SK-N-MC (cell line): ENCODE measurements around the gene TTC8.

Source experiments
- DNase-seq: peaks from one replicate; pipeline ENCODE4 v3.0.0-alpha.2; 2011; ENCODE audit warnings: low read depth, low spot score
- H3K27ac ChIP-seq: fragments of 200-600 bp; sonication (generic); 2 replicates; pipeline ENCODE4 v1.5.1; 2016; ENCODE audit warnings: mixed run types
- H3K36me3 ChIP-seq: fragments of 200-600 bp; sonication (generic); 2 replicates; pipeline ENCODE4 v1.6.1; 2017; ENCODE audit warnings: antibody characterized with exemption, low read length, mixed read lengths; ENCODE audit not compliant: insufficient read depth
- H3K4me3 ChIP-seq: fragments of 200-600 bp; sonication (generic); 2 replicates; pipeline ENCODE4 v1.5.1; 2016
- H3K9ac ChIP-seq: fragments of 200-600 bp; sonication (generic); 2 replicates; pipeline ENCODE4 v1.8.0; 2017; ENCODE audit warnings: mixed run types, mixed read lengths; ENCODE audit not compliant: insufficient read length
- H3K9me3 ChIP-seq: fragments of 200-600 bp; sonication (generic); 2 replicates; pipeline ENCODE4 v1.6.1; 2017; ENCODE audit warnings: low read depth, mild to moderate bottlenecking, antibody characterized with exemption, low read length, moderate library complexity, mixed read lengths
- EZH2 ChIP-seq: fragments of 200-600 bp; sonication (generic); IDR thresholded peaks from one replicate; pipeline ENCODE4 v1.6.1; 2017; ENCODE audit warnings: antibody characterized with exemption
- FOXP2 ChIP-seq: optimal IDR thresholded peaks from 2 replicates; pipeline ENCODE3; 2011; ENCODE audit warnings: mild to moderate bottlenecking, moderate library complexity; ENCODE audit not compliant: insufficient read depth; ENCODE audit errors: extremely low read length, control extremely low read depth
- POLR2AphosphoS5 ChIP-seq: IDR thresholded peaks from 2 replicates; pipeline ENCODE4 v1.6.1; 2012; ENCODE audit warnings: mild to moderate bottlenecking, low read depth, low read length, borderline replicate concordance

Gene TTC8

DNA sequence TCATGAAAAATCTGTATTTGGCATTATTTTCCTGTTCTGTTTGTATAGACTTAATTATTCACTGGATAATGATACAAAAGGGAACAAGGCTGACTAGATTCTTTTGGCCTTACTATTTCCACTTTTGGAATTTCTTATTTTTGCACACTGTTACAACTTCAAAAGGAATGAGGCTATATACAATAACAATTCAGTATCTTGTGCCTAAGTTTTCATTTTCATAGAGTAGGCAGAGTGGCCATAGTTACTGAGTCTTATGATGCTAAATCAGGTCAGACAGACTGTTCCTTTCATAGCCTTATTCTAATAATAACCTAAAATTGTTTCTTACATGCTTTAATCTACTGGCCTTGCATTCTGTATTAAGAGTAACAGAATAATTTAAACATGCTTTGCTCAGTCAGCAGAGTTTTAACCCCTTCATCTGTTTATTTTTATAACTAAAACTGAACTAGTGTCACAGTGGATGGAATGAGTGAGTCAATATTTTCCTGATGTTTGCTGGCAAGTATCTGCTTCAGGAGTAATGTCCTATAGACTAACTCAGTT lies 10.5 kb downstream of the TTC8 start:
- H3K36me3 ChIP-seq = no peaks in the 10 kb centered on the region
- no peaks in the 10 kb centered on the region for H3K9me3 ChIP-seq
- H3K9ac ChIP-seq = no peak overlapping the region
- DNase-seq = no peak
- no peak overlapping the region for H3K27ac ChIP-seq
- no peak for TF ChIP-seq EZH2
- TF ChIP-seq POLR2AphosphoS5 = no peak
- TF ChIP-seq FOXP2 = no peak
- no peak overlapping the region for H3K4me3 ChIP-seq

DNA sequence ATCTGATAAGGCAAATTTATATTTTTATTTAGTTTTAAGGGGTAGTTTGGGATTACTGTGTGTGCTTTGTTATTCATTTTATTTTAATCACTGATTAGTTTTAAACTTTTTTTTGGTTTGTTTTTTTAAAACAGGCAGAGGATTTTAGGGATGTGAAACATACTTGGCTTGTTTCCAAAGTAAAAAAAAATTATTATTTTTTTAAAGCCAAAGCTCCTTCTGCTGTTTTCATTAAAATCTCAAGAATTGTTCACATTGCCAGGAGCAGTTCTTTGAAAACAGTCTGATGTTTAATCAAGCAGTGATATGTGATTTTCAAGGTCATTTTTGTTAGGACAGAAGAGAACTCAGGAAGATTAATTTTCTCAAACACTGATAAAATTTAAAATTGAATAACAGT lies 11.2 kb downstream of the TTC8 start:
- TF ChIP-seq POLR2AphosphoS5 (no peak), EZH2 (no peak), FOXP2 (no peak)
- no peak overlapping the region for H3K27ac ChIP-seq
- no peak overlapping the region for H3K9ac ChIP-seq
- H3K4me3 ChIP-seq = no peak overlapping the region
- H3K9me3 ChIP-seq = no peaks in the 10 kb centered on the region
- no peaks in the 10 kb centered on the region for H3K36me3 ChIP-seq
- no peak for DNase-seq

DNA sequence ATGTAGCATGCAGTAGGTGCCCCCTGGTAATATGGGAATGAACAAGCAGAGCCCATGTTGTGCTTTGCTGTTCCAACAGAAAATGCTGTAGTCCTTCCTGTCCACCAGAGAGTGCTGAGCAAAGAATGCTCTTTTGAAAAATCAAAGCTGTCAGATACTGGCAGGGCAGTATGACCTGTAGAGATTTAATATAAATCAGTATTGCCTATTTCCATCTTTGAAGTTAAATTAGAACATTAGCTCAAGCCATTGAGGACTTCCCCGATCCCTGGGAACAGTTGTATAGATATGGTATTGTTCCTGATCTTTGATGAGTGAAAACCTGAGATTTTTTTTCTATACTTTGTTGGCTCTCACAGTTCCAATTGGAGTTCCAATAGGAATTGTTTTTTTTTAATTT lies 13.0 kb downstream of the TTC8 start:
- DNase-seq = no peak
- TF ChIP-seq FOXP2 (no peak), POLR2AphosphoS5 (no peak), EZH2 (no peak)
- H3K9ac ChIP-seq = no peak overlapping the region

DNA sequence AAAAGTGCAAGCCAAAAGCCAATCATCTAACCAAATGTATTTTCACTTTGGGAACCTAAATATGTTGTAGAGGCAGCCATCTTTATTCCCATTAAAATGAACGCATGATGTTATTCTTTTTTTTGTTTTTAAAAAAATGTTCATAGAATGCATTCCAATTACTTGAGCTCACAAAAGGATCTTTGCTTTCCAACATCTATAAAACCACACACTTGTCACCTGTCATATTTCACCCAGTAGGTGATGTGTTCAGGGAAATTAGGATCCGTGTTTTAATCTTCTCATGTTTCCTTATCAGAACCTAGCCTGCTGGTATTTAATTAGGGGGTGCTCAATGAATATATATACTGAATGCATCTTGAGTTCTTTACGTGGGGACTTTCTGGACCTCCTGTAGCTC lies 13.6 kb downstream of the TTC8 start:
- TF ChIP-seq POLR2AphosphoS5 (no peak), FOXP2 (no peak)
- Histone ChIP-seq H3K27ac (no peak overlapping the region), H3K9me3 (no peaks in the 10 kb centered on the region), H3K4me3 (no peak overlapping the region), H3K36me3 (no peaks in the 10 kb centered on the region), H3K9ac (no peak overlapping the region)
- DNase-seq = no peak

More for the DNA sequence above, 13.0 kb downstream of the TTC8 start:
- H3K36me3 ChIP-seq = no peaks in the 10 kb centered on the region
- H3K4me3 ChIP-seq = no peak overlapping the region
- H3K9me3 ChIP-seq = no peaks in the 10 kb centered on the region
- H3K27ac ChIP-seq = no peak overlapping the region

DNA sequence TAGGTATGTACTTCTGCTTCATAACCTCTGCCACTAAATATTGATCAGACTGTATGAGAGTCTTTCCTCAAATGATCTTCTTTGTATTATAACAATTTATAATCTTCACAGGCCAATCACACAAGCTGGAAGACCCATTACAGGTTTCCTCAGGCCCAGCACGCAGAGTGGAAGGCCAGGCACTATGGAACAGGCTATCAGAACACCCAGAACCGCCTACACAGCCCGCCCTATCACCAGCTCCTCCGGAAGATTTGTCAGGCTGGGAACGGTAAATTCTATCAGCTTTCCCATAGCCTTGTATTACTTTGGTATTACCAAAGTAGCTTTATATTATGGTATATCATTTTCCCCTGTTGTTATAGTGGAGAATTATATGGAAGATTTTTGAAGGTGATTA lies 16.5 kb downstream of the TTC8 start:
- Histone ChIP-seq H3K9ac (no peak overlapping the region), H3K27ac (no peak overlapping the region), H3K36me3 (no peaks in the 10 kb centered on the region), H3K9me3 (no peaks in the 10 kb centered on the region), H3K4me3 (no peak overlapping the region)
- DNase-seq = no peak
- no peak for TF ChIP-seq FOXP2
- no peak for TF ChIP-seq EZH2
- TF ChIP-seq POLR2AphosphoS5 = no peak

DNA sequence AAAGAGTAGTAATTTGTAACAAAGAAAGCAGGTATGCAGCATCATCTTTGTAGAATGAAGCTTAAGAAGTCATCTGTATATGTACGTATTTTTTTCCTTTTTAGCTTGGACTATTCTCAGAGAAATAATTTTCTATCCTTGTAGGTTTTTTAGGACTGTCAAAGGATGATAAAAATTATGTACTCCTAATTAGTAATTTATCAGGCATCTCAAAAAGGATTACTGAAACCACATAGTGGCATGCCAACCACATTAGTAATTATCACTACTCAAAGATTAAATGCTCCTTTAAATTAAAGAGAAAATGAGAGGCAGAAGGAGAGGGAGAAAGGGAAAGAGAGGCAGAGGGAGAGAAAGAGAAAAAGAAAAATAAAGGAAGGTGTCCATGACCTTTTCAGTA lies 17.3 kb downstream of the TTC8 start:
- no peaks in the 10 kb centered on the region for H3K9me3 ChIP-seq
- H3K27ac ChIP-seq = no peak overlapping the region
- no peak for DNase-seq
- H3K4me3 ChIP-seq = no peak overlapping the region
- TF ChIP-seq POLR2AphosphoS5 (no peak), EZH2 (no peak), FOXP2 (no peak)
- no peak overlapping the region for H3K9ac ChIP-seq
- no peaks in the 10 kb centered on the region for H3K36me3 ChIP-seq

DNA sequence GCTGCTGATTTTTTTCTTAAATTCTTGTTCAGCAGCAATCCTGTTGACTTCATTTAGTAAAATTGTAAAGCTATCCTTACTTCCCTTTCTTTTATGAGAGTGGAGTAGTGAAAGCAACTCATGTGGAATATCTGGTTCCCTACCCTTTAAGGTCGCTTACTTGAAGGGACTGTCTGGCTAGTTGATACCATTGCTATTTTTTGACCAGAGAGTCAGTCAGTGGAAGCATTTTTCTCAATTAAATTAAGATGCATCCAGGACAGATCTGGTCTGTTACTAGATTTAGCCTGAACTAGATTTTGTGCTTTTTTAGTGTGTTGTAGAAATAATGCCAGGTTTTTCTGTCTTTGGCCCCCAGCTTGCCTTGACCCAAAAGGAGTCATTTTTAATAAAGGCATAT lies 18.0 kb downstream of the TTC8 start:
- no peaks in the 10 kb centered on the region for H3K9me3 ChIP-seq
- no peak for TF ChIP-seq FOXP2
- no peak overlapping the region for H3K4me3 ChIP-seq
- no peak overlapping the region for H3K27ac ChIP-seq
- H3K9ac ChIP-seq = no peak overlapping the region
- no peak for DNase-seq
- H3K36me3 ChIP-seq = no peaks in the 10 kb centered on the region

DNA sequence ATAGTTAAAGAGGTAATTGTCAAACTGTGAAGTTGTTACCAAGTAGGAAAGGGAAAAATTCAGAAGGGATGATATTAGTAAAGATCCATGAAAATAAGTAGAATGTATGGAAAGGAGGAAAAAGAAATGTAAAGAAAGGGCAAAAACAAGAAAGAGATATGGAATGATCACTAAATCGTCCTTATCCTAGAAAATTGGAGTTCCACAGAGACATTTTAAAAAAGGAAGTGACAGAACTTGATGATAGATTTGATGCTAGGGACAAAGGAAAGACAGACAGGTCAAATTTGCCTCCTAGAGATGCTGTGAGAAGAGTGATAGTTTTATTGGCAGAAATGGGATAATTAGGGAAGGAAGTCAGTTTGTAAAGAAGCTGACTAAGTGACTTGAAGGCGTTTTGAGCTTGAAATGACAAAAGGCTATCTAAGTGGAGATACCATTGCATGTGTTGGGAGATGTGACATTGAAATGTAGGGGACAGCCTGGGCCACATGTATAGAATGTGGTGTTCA lies 20.6 kb downstream of the TTC8 start:
- H3K27ac ChIP-seq = no peak overlapping the region
- no peak overlapping the region for H3K9ac ChIP-seq
- H3K4me3 ChIP-seq = no peak overlapping the region
- TF ChIP-seq POLR2AphosphoS5 (no peak), FOXP2 (no peak), EZH2 (no peak)
- no peaks in the 10 kb centered on the region for H3K36me3 ChIP-seq
- no peaks in the 10 kb centered on the region for H3K9me3 ChIP-seq
- DNase-seq = no peak

DNA sequence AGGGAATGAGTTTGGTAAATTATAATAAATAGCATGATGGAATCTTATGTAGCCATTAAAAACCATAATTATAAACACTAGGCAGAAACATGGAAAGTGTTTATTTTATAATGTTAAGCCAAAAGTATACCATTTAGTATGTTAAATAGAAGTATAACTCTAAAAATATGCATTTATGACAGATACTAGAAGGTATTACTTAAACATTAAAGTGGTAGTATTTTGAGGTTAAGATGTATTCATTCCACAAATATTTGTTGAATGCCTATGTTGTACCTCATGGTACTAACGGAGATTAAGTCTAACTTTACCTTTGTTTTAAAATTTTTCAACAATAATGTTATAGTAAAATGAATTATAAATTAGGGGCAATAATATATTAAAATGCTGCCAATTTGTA lies 24.1 kb downstream of the TTC8 start:
- Histone ChIP-seq H3K9ac (no peak overlapping the region), H3K27ac (no peak overlapping the region), H3K9me3 (no peaks in the 10 kb centered on the region), H3K4me3 (no peak overlapping the region), H3K36me3 (no peaks in the 10 kb centered on the region)
- DNase-seq = no peak
- TF ChIP-seq EZH2 = no peak
- TF ChIP-seq FOXP2 = no peak
- TF ChIP-seq POLR2AphosphoS5 = no peak
